Kidney epithelial cell (primary cell): ENCODE results near the gene FAHD1. TPM values are rescaled to one million over a fixed set of nuclear protein-coding genes. Genes with fewer than 3 reads are reported as not detected.
"Not testable (repeated sequence)": the region's sequence is repeated elsewhere in the genome, so short reads cannot be mapped to it uniquely, and the experiment has no call there.

Experiments used
- DNase-seq: peaks from one replicate; pipeline ENCODE4 v3.0.0-alpha.2; 2010; ENCODE audit warnings: low read depth
- H3K27me3 ChIP-seq: 2 replicates; pipeline ENCODE4 v1.6.0; 2011; ENCODE audit warnings: low read length; ENCODE audit not compliant: control insufficient read depth, insufficient read depth
- H3K36me3 ChIP-seq: 2 replicates; pipeline ENCODE4 v1.5.1; 2011; ENCODE audit warnings: low read length; ENCODE audit not compliant: control insufficient read depth, insufficient read depth
- H3K4me3 ChIP-seq: 2 replicates; pipeline ENCODE4 v1.5.1; 2011; ENCODE audit warnings: low read depth, mild to moderate bottlenecking, control low read depth, low read length
- CTCF ChIP-seq: IDR thresholded peaks from 2 replicates; pipeline ENCODE4 v1.5.1; 2011; ENCODE audit warnings: mild to moderate bottlenecking, moderate library complexity, low read length, control low read depth, inconsistent platforms; ENCODE audit not compliant: insufficient read depth, poor library complexity, severe bottlenecking
- total RNA-seq: library from RNA; depleted of rRNA; stranded (reverse); fragments of >200 nt; gene quantifications from 2 replicates; pipeline ENCODE4 v1.2.3, GENCODE V29; 2015

Gene FAHD1
- total RNA-seq, 1 donor from 2014 or later, result 59.7 TPM

DNA sequence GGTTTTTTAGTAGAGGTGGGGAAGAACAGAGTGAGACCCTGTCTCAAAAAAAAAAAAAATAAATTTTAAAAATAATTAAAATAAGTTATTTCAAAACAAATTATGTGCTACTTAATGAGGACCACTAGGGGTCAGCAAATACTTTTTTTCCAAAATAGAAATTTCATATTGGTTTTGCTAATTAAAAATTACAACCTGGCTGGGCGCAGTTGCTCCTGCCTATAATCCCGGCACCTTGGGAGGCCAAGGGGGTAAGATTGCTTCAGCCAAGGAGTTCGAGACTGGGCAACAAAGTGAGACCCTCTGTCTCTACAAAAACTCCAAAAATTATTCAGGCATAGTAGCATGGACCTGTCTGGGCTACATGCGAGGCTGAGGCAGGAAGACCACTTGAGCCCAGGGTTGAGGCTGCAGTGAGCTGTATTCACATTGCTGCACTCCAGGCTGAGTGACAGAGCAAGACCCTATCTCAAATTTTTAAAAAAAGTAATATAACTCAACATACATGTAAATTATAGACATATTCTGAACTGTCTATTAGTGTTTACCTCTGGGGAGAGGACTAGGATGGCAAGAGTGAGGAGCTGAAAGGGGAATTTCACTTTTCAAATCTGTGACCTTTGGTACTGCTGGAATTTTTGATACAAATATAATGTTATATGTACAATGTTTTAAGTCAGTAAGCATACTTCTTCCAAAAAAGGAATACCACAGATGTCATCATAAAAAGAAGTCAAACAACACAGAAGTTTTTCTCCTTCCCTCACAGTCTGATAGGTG is 36.9 kb downstream of the FAHD1 start:
- Histone ChIP-seq H3K36me3 (no peaks in the 10 kb centered on the region), H3K27me3 (peaks cover 4% of the 10 kb centered on the region), H3K4me3 (no peak overlapping the region)
- TF ChIP-seq CTCF, result peak; percentile 61
- no peak for DNase-seq

- Histone ChIP-seq H3K27me3 (no peaks in the 10 kb centered on the region), H3K4me3 (no peak overlapping the region), H3K36me3 (no peaks in the 10 kb centered on the region)
- no peak for DNase-seq
- TF ChIP-seq CTCF, result no peak
These were observed 39.1 kb downstream of the FAHD1 start for GRCh38 chr16:1865902-1866690.

DNA sequence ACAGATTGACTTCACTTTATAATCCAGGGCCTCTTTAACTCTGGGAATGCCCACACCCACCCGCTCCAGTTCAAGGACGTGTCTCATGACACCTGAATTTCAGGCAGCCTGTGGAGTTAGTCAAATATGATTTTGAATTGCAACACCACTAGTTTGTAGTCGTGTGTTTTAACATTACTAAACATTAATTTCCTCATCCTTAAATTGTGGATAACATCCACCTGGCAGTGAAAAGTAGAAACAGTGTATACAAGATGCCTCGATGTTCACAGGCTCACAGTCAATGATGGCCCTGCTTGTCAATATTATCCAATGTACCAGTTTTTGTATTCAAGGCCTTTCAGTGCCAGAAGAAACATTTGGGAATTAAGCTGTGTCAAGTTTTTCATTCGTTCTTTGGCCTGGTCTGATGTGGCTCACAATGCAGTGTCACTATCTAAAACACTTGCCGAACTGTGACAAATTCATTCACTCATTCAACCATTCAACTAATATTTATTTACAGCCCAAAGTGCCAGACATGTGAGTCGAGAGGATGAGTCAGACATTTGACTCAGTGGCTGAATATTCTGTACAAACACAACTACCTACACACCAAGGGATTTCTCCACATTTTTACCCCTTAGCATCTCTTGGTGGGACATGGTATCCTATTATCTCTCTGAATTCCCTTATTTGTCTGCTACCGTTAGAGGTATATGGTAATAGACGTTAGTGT is 43.5 kb downstream of the FAHD1 start:
- DNase-seq, result peak; percentile 79
- H3K27me3 ChIP-seq, result no peaks in the 10 kb centered on the region
- no peak overlapping the region for H3K4me3 ChIP-seq
- no peaks in the 10 kb centered on the region for H3K36me3 ChIP-seq
- no peak for TF ChIP-seq CTCF

- Histone ChIP-seq H3K36me3 (no peaks in the 10 kb centered on the region), H3K4me3 (peak within 1 kb of the TSS; percentile 37), H3K27me3 (peaks cover under 1% of the 10 kb centered on the region)
- no peak for TF ChIP-seq CTCF
- no peak for DNase-seq
These were observed 45.1 kb downstream of the FAHD1 start, which contains the start of gene MEIOB for GRCh38 chr16:1871974-1872635. MEIOB (minus strand) TSS chr16:1872164; CDS start chr16:1868175, 3,989 bp downstream.

DNA sequence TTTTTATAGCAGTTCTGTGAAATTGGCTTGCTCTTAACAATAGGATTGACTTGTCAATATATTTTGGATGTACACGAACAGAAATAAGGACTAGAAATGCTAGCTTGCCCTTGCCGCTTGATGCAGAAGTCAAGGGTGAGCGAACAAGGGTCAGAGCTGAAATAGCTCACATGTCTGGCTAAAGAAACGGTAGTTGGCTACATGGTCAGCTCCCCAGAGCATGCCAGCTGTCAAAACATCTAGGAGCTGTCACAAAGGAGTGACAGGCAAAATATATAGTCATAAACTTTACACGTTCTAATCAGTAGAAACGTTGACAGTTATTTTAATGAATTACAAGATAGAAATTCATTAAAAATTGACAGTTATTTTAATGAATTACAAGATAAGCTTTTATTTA is 47.8 kb downstream of the FAHD1 start:
- Histone ChIP-seq H3K27me3 (peaks cover 3% of the 10 kb centered on the region), H3K4me3 (no peak overlapping the region), H3K36me3 (no peaks in the 10 kb centered on the region)
- DNase-seq, result no peak
- TF ChIP-seq CTCF, result no peak

DNA sequence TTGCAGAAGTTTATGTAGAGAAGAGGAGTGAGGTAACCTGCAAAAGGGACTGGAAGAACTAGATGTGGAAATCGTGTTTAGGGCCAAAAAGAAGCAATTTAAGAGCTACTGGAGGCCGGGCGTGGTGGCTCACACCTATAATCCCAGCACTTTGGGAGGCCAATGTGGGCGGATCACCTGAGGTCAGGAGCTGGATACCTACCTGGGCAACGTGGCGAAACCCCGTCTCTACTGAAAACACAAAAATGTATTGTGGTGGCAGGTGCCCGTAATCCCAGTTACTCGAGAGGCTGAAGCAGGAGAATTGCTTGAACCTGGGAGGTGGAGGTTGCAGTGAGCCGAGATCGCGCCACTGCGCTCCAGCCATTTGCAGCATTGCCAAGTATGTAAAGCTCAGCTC is 49.1 kb downstream of the FAHD1 start:
- H3K4me3 ChIP-seq, H3K36me3 ChIP-seq, DNase-seq, H3K27me3 ChIP-seq: not testable (repeated sequence)
